ENCODE results near the gene FXYD3. TPM values are rescaled to one million over a fixed set of nuclear protein-coding genes. Genes with fewer than 3 reads are reported as not detected.

FXYD3 gene
- total and polyA plus RNA-seq, 2 experiments from 2014 or later, result 0.81 TPM; not detected in 1

GRCh38 chr19:35116072-35116801 lies 614 bp downstream of the FXYD3 start (continued):
- TF ChIP-seq ZNF462 (CRISPR knock-in tag; IDR thresholded peaks at IDR 0.05) (no peak), ETS1 (IDR thresholded peaks at IDR 0.05) (no peak), EZH2 (IDR thresholded peaks at IDR 0.05; ENCODE audit: low read depth, unreplicated experiment) (no peak), ZNF114 (CRISPR knock-in tag; IDR thresholded peaks at IDR 0.05) (no peak), EZH2phosphoT487 (IDR thresholded peaks at IDR 0.05; ENCODE audit: unreplicated experiment) (no peak), STAT1 (IDR thresholded peaks at IDR 0.05; ENCODE audit: unreplicated experiment) (no peak), ZNF331 (CRISPR knock-in tag; IDR thresholded peaks at IDR 0.05; ENCODE audit: low read depth) (no peak)

- ATAC-seq, result no peak
- DNase-seq (ENCODE audit: low spot score), result no peak
- Histone ChIP-seq H3F3A (replicated peaks; ENCODE audit: low read depth) (no peaks in the 10 kb centered on the region), H3K79me2 (replicated peaks; ENCODE audit: insufficient read depth) (no peaks in the 10 kb centered on the region), H3K27me3 (ENCODE audit: insufficient read depth) (no peaks in the 10 kb centered on the region), H3K4me3 (no peak overlapping the region), H3K4me1 (ENCODE audit: insufficient read depth) (peaks cover 23% of the 10 kb centered on the region), H3K4me2 (no peak overlapping the region), H4K20me1 (replicated peaks; ENCODE audit: insufficient read depth) (no peaks in the 10 kb centered on the region), H3K9me2 (ENCODE audit: insufficient read depth) (no peaks in the 10 kb centered on the region), H3K36me3 (ENCODE audit: insufficient read depth) (no peaks in the 10 kb centered on the region), H2AFZ (no peak overlapping the region), H3K27ac (ENCODE audit: low read depth) (no peak overlapping the region)
- no peak for TF ChIP-seq ZNF462 (CRISPR knock-in tag; IDR thresholded peaks at IDR 0.05)
- no peak overlapping the region for H3K4me3 Mint-ChIP-seq
- no peak overlapping the region for H3K27ac Mint-ChIP-seq
- H3K4me1 Mint-ChIP-seq, result peaks cover 33% of the 10 kb centered on the region
- peaks cover 26% of the 10 kb centered on the region for H3K27me3 Mint-ChIP-seq (ENCODE audit: insufficient read depth, low read depth, poor library complexity)
- no peaks in the 10 kb centered on the region for H3K36me3 Mint-ChIP-seq (ENCODE audit: low read depth)
- H3K9me3 Mint-ChIP-seq, result no peaks in the 10 kb centered on the region; the same call in 2 of the 3 replicates
Observed at GRCh38 chr19:35117116-35117515, 1.5 kb downstream of the FXYD3 start.

Measured in GM23338 (cell line).